Tibial nerve (tissue), 4 donors: ENCODE measurements around the gene NMRK1. TPM values are rescaled to one million over a fixed set of nuclear protein-coding genes. Genes with fewer than 3 reads are reported as not detected.

Source experiments
- DNase-seq, 2 donors: peaks; one replicate each; pipeline ENCODE4 v3.0.0-alpha.2; 2019; ENCODE audit warnings: low spot score in 2 of 2
- H3K27ac ChIP-seq, 4 donors: fragments of 200-600 bp; sonication (generic) in 3 of 4; one replicate each; pipeline ENCODE4 v1.5.1; 2017 to 2019; ENCODE audit warnings: mild to moderate bottlenecking in 1 of 4
- H3K27me3 ChIP-seq, 2 donors: fragments of 200-600 bp; sonication (generic) in 1 of 2; one replicate each; pipeline versions ENCODE4 v1.5.1 to v1.6.0; 2017 to 2019
- H3K36me3 ChIP-seq, 3 donors: fragments of 200-600 bp; sonication (generic); one replicate each; pipeline ENCODE4 v1.5.1; 2018 to 2019
- H3K4me1 ChIP-seq, 4 donors: fragments of 200-600 bp; sonication (generic) in 3 of 4; one replicate each; pipeline ENCODE4 v1.5.1; 2017 to 2019
- H3K4me3 ChIP-seq, 4 donors: fragments of 200-600 bp; sonication (generic) in 3 of 4; one replicate each; pipeline ENCODE4 v1.5.1; 2017 to 2019; ENCODE audit warnings: mild to moderate bottlenecking in 1 of 4, moderate library complexity in 1 of 4
- H3K9me3 ChIP-seq, 4 donors: fragments of 200-600 bp; sonication (generic) in 3 of 4; one replicate each; pipeline ENCODE4 v1.5.1; 2017 to 2019
- EP300 ChIP-seq, 2 donors: sonication (generic); formaldehyde crosslinking; IDR thresholded peaks; one replicate each; pipeline ENCODE4 v1.6.1; 2017; ENCODE audit warnings: antibody characterized with exemption in 2 of 2, mild to moderate bottlenecking in 1 of 2
- POLR2A ChIP-seq, 2 donors: fragments of 450-650 bp; IDR thresholded peaks; one replicate each; pipeline ENCODE4 v1.6.1; 2017; ENCODE audit warnings: antibody characterized with exemption in 2 of 2, mild to moderate bottlenecking in 2 of 2, moderate library complexity in 2 of 2
- WGBS, 2 donors: methylation state at CpG; one replicate each; pipeline ENCODE4 v1.1.5; 2018; 5-methylcytosine and 5-hydroxymethylcytosine counted together
- total RNA-seq, 4 donors: library from RNA; depleted of rRNA; stranded (reverse); fragments of >200 nt; gene quantifications; one replicate each; pipeline ENCODE4 v1.1.0, GENCODE V29; 2016
- TF ChIP-seq, protein P1 (sequence below), 5 experiments: fragments of 200-600 bp in 3 of 5; fragments of 450-650 bp in 2 of 5; sonication (generic) in 3 of 5; IDR thresholded peaks; one replicate each; pipeline ENCODE4 v1.5.1; 2016 to 2019; ENCODE audit warnings: antibody characterized with exemption in 5 of 5, mild to moderate bottlenecking in 3 of 5, moderate library complexity in 2 of 5

Gene NMRK1
- total RNA-seq, 4 donors from 2014 or later, result 11.1 to 35.0 (median 16.2) TPM

DNA sequence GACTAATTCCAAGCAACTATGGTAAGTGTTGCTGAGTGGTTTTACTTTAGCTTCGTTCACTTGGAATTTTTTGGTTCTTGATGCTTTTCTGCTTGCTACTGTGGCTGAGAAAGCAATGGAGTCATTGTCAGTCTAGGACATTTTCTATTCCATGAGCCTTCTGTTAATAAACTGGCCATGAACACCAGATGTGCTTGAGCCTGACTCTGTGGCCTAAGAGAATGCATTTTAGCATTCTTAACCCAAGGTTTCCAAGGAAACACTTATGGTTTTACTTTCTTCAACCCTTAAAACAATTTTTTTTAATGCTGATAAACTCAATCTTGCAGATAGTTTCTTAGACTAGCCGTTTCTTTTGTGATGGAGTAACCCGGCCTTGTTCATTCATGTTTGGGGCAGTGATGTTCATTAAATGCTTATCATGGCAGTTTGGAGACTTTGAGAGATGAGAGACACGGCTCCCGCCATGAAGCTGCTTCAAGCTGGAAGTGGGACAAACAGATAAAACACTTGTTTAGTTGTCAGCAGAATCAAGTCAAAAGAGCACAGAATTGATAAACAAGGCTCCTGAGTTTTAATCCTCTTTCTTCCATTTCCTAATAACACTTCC, 42.8 kb upstream of the NMRK1 start:
- no peaks in the 10 kb centered on the region for H3K4me1 ChIP-seq

DNA sequence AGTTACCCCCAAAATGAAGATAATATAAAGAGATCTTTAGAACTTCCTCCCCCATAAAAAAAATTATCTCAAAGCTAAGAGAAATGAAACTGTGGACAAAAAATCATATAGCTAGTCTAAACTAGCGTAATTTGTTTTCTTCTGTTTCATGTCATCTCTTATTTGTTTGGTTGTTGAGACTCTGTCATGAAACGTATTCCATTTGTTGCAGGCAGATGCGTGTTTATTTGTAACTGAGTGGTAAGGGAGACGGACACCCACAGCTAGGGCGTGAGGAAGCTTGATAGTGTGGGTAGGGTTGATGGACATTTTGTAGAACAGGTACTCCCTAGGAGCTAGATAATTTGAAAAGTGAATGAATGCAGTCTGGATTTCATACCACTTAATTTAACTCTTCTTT, 42.2 kb upstream of the NMRK1 start:
- 97 to 98% methylated on average over 5 of the region's 5 CpGs for WGBS, 2 donors
- DNase-seq, result no peak
- Histone ChIP-seq H3K4me3 (no peak overlapping the region), H3K9me3 (no peaks in the 10 kb centered on the region), H3K27ac (no peak overlapping the region), H3K27me3 (no peaks in the 10 kb centered on the region), H3K4me1 (peaks cover 0 to under 1% (median 0%) of the 10 kb centered on the region in 4 donors), H3K36me3 (peaks cover 0 to 33% (median 6%) of the 10 kb centered on the region in 3 donors)
- TF ChIP-seq, protein P1, sequence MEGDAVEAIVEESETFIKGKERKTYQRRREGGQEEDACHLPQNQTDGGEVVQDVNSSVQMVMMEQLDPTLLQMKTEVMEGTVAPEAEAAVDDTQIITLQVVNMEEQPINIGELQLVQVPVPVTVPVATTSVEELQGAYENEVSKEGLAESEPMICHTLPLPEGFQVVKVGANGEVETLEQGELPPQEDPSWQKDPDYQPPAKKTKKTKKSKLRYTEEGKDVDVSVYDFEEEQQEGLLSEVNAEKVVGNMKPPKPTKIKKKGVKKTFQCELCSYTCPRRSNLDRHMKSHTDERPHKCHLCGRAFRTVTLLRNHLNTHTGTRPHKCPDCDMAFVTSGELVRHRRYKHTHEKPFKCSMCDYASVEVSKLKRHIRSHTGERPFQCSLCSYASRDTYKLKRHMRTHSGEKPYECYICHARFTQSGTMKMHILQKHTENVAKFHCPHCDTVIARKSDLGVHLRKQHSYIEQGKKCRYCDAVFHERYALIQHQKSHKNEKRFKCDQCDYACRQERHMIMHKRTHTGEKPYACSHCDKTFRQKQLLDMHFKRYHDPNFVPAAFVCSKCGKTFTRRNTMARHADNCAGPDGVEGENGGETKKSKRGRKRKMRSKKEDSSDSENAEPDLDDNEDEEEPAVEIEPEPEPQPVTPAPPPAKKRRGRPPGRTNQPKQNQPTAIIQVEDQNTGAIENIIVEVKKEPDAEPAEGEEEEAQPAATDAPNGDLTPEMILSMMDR (IDR thresholded peaks at IDR 0.05), result no peak
- no peak for TF ChIP-seq POLR2A (IDR thresholded peaks at IDR 0.05)
- TF ChIP-seq EP300 (IDR thresholded peaks at IDR 0.05), result no peak

More for the DNA sequence above, 42.8 kb upstream of the NMRK1 start:
- H3K36me3 ChIP-seq, result peaks cover 0 to 39% (median 6%) of the 10 kb centered on the region in 3 donors
- no peak overlapping the region for H3K4me3 ChIP-seq
- no peaks in the 10 kb centered on the region for H3K9me3 ChIP-seq
- WGBS, 2 donors, result 57 to 62% methylated on average over 5 of the region's 5 CpGs
- no peak overlapping the region for H3K27ac ChIP-seq
- TF ChIP-seq POLR2A (IDR thresholded peaks at IDR 0.05), result no peak
- no peak for TF ChIP-seq EP300 (IDR thresholded peaks at IDR 0.05)
- TF ChIP-seq, protein P1 (IDR thresholded peaks at IDR 0.05), result no peak
- H3K27me3 ChIP-seq, result no peaks in the 10 kb centered on the region
- no peak for DNase-seq

DNA sequence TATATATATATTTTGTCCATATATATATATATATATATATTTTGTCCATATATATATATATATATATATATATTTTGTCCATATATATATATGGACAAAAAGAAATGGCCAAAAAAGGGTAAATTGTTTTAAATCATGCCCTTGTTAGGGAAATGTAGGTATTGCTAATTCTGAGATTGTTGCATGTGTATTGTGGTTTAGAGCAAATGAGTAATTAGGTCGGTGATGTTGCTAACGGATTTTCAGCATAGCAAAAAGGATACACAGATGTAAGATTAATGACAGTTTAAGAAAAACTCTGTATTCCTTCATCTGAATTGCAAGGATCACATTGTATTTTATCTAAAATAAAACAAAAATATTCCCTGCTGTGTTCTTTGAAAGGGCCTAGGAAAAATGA, 40.6 kb upstream of the NMRK1 start:
- H3K27ac ChIP-seq, result no peak overlapping the region
- WGBS, 2 donors, result 94 to 100% methylated on average over 2 of the region's 2 CpGs
- no peaks in the 10 kb centered on the region for H3K9me3 ChIP-seq
- no peak for DNase-seq
- no peaks in the 10 kb centered on the region for H3K27me3 ChIP-seq
- no peak overlapping the region for H3K4me3 ChIP-seq
- peaks cover 0 to 9% (median 0%) of the 10 kb centered on the region in 4 donors for H3K4me1 ChIP-seq
- TF ChIP-seq, protein P1 (IDR thresholded peaks at IDR 0.05), result no peak
- TF ChIP-seq POLR2A (IDR thresholded peaks at IDR 0.05), result no peak
- TF ChIP-seq EP300 (IDR thresholded peaks at IDR 0.05), result no peak
- H3K36me3 ChIP-seq, result peaks cover 0 to 24% (median 6%) of the 10 kb centered on the region in 3 donors

DNA sequence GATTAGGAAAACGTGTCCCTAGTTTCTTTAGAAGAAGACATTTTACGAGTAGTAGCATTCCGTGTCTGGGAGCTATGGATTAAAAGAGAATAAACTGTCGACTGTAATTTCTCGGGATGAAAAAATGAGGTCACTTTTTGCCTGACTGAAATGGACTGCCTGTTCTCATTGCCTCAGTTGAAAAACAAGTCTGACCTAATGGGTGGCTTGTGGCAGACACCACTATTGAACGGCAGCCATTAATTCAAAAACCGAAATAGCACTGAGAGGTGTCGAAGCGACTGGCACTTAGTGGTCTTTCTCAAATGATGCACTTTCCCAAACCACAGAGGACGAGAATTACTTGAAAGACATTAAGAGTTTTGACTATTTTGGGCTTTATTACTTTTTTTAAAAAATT, 35.7 kb upstream of the NMRK1 start:
- 71 to 77% methylated on average over 10 of the region's 10 CpGs for WGBS, 2 donors

More for the DNA sequence above, 35.7 kb upstream of the NMRK1 start:
- TF ChIP-seq, protein P1 (IDR thresholded peaks at IDR 0.05), result no peak
- no peak for TF ChIP-seq EP300 (IDR thresholded peaks at IDR 0.05)
- TF ChIP-seq POLR2A (IDR thresholded peaks at IDR 0.05), result no peak
- no peak overlapping the region for H3K27ac ChIP-seq
- no peaks in the 10 kb centered on the region for H3K27me3 ChIP-seq
- DNase-seq, result no peak
- no peak overlapping the region for H3K4me3 ChIP-seq
- H3K9me3 ChIP-seq, result no peaks in the 10 kb centered on the region
- H3K36me3 ChIP-seq, result peaks cover 0 to 36% (median 3%) of the 10 kb centered on the region in 3 donors
- H3K4me1 ChIP-seq, result peaks cover 0 to 9% (median 0%) of the 10 kb centered on the region in 4 donors
